Epithelial cell of proximal tubule (primary cell): Measurements from ENCODE around the gene RAPGEF3. TPM values are rescaled to one million over a fixed set of nuclear protein-coding genes. Genes with fewer than 3 reads are reported as not detected.

ENCODE experiments used
- DNase-seq: peaks from one replicate; pipeline ENCODE4 v3.0.0-alpha.2; 2011; ENCODE audit warnings: low read depth
- H3K4me3 ChIP-seq: 2 replicates; pipeline ENCODE4 v1.5.1; 2011; ENCODE audit warnings: low read depth, mild to moderate bottlenecking, low read length
- CTCF ChIP-seq: conservative IDR thresholded peaks from 2 replicates; pipeline ENCODE4 v1.5.1; 2012; ENCODE audit warnings: low read depth, mild to moderate bottlenecking, low read length
- total RNA-seq: library from RNA; depleted of rRNA; stranded (reverse); fragments of >200 nt; gene quantifications from 2 replicates; pipeline ENCODE4 v1.2.3, GENCODE V29; 2015

The RAPGEF3 gene
- total RNA-seq, 1 donor from 2014 or later = 102 TPM

DNA sequence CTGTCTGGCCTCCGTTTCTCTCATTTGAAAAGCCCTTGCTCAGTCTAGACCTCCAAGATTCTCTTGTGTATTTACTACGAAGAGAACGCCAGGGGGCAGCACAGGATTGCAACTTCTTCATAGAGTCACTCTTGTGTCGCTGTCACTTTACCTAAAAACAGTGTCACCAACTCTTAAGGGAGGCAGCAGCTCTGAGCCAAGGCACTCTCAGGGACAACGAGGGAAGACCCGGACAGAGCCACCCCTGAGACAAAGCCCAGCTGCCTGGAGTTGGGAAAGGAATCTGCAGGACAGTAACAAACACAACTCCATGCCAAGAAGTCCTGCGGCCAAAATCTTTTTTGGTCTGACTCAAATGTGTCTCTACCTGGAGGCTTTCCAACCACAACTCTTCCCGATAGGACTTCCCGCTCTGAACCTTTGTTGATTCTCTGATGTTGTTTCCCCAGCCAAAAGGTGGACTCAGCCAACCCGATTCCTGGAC, 43.2 kb downstream of the RAPGEF3 start:
- peak; percentile 82 for TF ChIP-seq CTCF
- no peak for DNase-seq
- H3K4me3 ChIP-seq = no peak overlapping the region

- no peak overlapping the region for H3K4me3 ChIP-seq
- TF ChIP-seq CTCF = no peak
- DNase-seq = no peak
Observed at GRCh38 chr12:47714826-47715386, 43.8 kb downstream of the RAPGEF3 start.

DNA sequence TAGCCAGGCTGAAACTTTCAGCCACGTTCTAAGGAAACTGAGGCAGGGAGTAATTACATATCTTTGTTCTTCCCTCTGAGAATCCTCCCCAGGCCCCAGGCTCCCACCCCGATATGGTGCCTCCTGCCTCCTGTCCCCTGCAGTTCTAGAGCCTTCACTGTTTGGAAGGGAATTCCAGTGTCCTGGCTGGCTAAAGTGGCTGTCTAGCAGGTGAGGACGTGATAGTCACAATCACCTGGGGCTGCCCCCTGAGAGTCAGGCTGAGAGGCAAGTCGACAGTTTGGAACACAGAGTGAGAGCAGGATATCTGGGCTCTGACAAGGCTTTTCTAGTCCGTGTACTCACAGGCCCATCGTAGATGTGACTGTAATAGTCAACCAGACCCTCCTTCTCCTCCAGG, 46.5 kb downstream of the RAPGEF3 start:
- no peak overlapping the region for H3K4me3 ChIP-seq
- TF ChIP-seq CTCF = no peak
- no peak for DNase-seq

GRCh38 chr12:47711448-47711847, 47.2 kb downstream of the RAPGEF3 start:
- no peak for TF ChIP-seq CTCF
- H3K4me3 ChIP-seq = no peak overlapping the region
- DNase-seq = no peak

DNA sequence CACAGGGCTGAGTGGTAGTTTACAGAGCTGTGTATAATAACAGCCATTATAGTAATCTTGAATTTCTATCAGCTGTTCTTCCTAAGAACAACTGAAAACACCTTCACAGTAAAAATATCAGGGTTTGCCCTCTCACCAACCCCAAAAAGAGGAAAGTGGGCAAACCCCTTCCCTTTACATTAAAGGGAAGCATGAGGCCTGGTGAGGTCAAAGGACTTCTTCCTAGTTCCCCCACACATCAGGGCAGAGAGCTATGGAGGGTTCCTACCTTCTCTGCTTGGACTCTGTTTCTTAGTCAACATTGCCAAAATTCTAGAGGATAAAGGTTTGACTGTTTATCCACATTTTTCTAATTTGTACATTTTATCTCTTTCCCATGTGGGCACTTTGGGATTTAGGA, 48.4 kb downstream of the RAPGEF3 start:
- DNase-seq = no peak
- H3K4me3 ChIP-seq = no peak overlapping the region
- TF ChIP-seq CTCF = no peak

DNA sequence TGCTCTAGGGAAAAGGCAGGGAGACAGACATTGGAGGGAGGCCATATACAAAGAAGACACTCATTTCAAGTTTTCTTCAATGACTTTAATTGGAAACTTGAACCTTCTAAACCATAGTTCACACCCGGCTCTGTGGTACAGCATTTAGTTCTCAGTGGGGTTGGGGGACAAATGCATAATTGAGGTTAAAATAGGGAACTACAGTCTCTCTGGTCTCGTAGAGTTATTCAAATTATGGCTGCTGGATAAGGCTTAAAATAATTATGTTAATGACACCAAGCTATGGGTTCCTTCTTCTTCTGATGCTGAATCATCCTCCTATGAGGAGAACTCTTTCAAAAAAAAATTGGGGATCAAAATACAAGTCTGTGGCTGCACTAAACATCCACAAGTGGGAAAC, 49.0 kb downstream of the RAPGEF3 start:
- no peak for TF ChIP-seq CTCF
- no peak for DNase-seq
- H3K4me3 ChIP-seq = no peak overlapping the region

DNA sequence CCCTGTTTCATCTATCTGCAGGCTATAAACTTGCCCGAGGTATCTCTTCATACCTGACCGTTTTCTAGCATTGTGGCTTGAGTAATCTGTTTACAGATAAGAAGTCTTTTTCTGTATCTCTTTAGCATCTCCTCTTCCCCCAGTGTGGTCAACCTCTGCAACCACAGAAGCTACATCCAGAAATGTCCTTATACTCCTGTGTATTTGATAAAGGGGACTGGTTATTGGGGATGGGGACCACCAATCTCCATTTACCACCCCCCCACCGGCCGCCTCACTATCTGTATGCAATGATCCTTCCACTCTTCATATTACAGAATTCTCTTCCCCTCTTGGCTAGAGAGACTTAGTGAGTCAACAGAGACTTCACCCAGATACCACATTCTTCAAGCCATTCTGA, 49.4 kb downstream of the RAPGEF3 start:
- TF ChIP-seq CTCF = no peak
- H3K4me3 ChIP-seq = no peak overlapping the region
- no peak for DNase-seq
